GM12874 (cell line): ENCODE measurements around the gene LEFTY2.

Experiments
- CTCF ChIP-seq: IDR thresholded peaks from 2 replicates; pipeline ENCODE4 v1.5.1; 2011; ENCODE audit warnings: low read depth, mild to moderate bottlenecking, control low read depth, low read length, moderate library complexity; ENCODE audit not compliant: insufficient read depth

LEFTY2 gene

GRCh38 chr1:225941187-225941941 is at the start of gene LEFTY2:
Gene LEFTY2 (minus strand): TSS chr1:225941220. CDS start chr1:225941140, 80 bp downstream.
- no peak for TF ChIP-seq CTCF

GRCh38 chr1:225987491-225988316 is 46.7 kb upstream of the LEFTY2 start:
- TF ChIP-seq CTCF = peak; percentile 46; the same call in 1 of the 2 replicates

- no peak for TF ChIP-seq CTCF
Observed at GRCh38 chr1:225981714-225982113, 40.7 kb upstream of the LEFTY2 start.

- TF ChIP-seq CTCF = no peak
Observed at GRCh38 chr1:225980005-225980836, 39.2 kb upstream of the LEFTY2 start.

GRCh38 chr1:225979421-225979820 is 38.4 kb upstream of the LEFTY2 start:
- no peak for TF ChIP-seq CTCF

GRCh38 chr1:225977937-225978748 is 37.1 kb upstream of the LEFTY2 start:
- TF ChIP-seq CTCF = no peak
